Karpas-422 (cell line): ENCODE data around the gene OVCH1. TPM values are rescaled to one million over a fixed set of nuclear protein-coding genes. Genes with fewer than 3 reads are reported as not detected.
"Not testable (repeated sequence)": the region's sequence is repeated elsewhere in the genome, so short reads cannot be mapped to it uniquely, and the experiment has no call there.

Experiments
- DNase-seq: peaks from one replicate; pipeline ENCODE4 v3.0.0-alpha.2; 2015
- H2AFZ ChIP-seq: fragments of 200-600 bp; sonication (generic); 2 replicates; pipeline ENCODE4 v1.6.1; 2014; ENCODE audit warnings: antibody characterized with exemption, low read length, mixed read lengths
- H3K27ac ChIP-seq: fragments of 200-600 bp; sonication (generic); 2 replicates; pipeline ENCODE4 v1.5.1; 2014; ENCODE audit warnings: mild to moderate bottlenecking, low read length, moderate library complexity
- H3K27me3 ChIP-seq: fragments of 200-600 bp; sonication (generic); 2 replicates; pipeline ENCODE4 v1.6.1; 2014; ENCODE audit warnings: low read length, mixed read lengths
- H3K36me3 ChIP-seq: fragments of 200-600 bp; sonication (generic); 2 replicates; pipeline ENCODE4 v1.6.1; 2014; ENCODE audit warnings: low read length, mixed read lengths; ENCODE audit not compliant: insufficient read depth
- H3K4me1 ChIP-seq: fragments of 200-600 bp; sonication (generic); 2 replicates; pipeline ENCODE4 v1.6.1; 2014; ENCODE audit warnings: mild to moderate bottlenecking, low read length, mixed read lengths
- H3K4me2 ChIP-seq: fragments of 200-600 bp; sonication (generic); 2 replicates; pipeline ENCODE4 v1.6.1; 2014; ENCODE audit warnings: low read length, low read depth, mild to moderate bottlenecking; ENCODE audit not compliant: poor library complexity, severe bottlenecking
- H3K4me3 ChIP-seq: fragments of 200-600 bp; sonication (generic); 2 replicates; pipeline ENCODE4 v1.5.1; 2014; ENCODE audit warnings: mild to moderate bottlenecking, antibody characterized with exemption, low read length, mixed read lengths
- H3K79me2 ChIP-seq: fragments of 200-600 bp; sonication (generic); 2 replicates; pipeline ENCODE4 v1.6.1; 2014; ENCODE audit warnings: mild to moderate bottlenecking, low read length, mixed read lengths
- H3K9ac ChIP-seq: fragments of 200-600 bp; sonication (generic); 2 replicates; pipeline ENCODE4 v1.6.0; 2014; ENCODE audit warnings: low read length
- H3K9me2 ChIP-seq: fragments of 200-600 bp; sonication (generic), shearing (Covaris generic); replicated peaks from 2 replicates; pipeline ENCODE4 v1.6.0; 2014; ENCODE audit warnings: mild to moderate bottlenecking, low read length, moderate library complexity; ENCODE audit not compliant: insufficient read depth
- H3K9me3 ChIP-seq: fragments of 300-700, 200-600 bp; sonication (generic); 2 replicates; pipeline ENCODE4 v1.6.1; 2014; ENCODE audit warnings: low read length, mixed read lengths
- H4K20me1 ChIP-seq: fragments of 200-600 bp; sonication (generic); 2 replicates; pipeline ENCODE4 v1.6.1; 2014; ENCODE audit warnings: mild to moderate bottlenecking, antibody characterized with exemption, low read length, low read depth; ENCODE audit not compliant: insufficient read depth
- total RNA-seq: library from RNA; depleted of rRNA; stranded (reverse); fragments of >200 nt; shearing (Covaris generic); gene quantifications from 2 replicates; pipeline ENCODE4 v1.2.3, GENCODE V29; 2014; ENCODE audit warnings: low replicate concordance

Gene OVCH1
- total RNA-seq, 1 experiment from 2014 or later: not detected

DNA sequence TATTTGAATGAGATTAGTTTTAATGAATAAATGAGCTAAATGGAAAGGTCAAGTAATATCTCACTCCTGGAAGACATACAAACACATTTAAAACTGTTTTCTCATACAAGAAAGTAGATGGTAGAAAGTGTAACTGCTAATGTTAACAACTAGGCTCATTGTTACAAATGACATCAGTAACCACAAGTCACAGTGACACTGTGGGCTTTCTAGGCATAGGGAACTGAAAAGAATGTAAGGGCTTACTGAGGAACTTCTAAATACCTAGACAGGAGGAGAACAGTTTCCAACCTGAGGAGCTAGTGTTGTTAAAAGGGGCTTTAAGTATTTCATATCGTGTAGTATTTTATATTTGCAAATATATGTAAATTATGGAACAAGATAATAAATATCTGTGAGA, 99.0 kb downstream of the OVCH1 start:
- H3K27ac ChIP-seq: no peak overlapping the region
- no peak overlapping the region for H3K4me2 ChIP-seq
- no peak overlapping the region for H2AFZ ChIP-seq
- H3K27me3 ChIP-seq: no peaks in the 10 kb centered on the region; the same call in 1 of the 2 replicates
- H3K9me3 ChIP-seq: no peaks in the 10 kb centered on the region
- no peaks in the 10 kb centered on the region for H3K4me1 ChIP-seq
- DNase-seq: no peak
- H4K20me1 ChIP-seq: no peaks in the 10 kb centered on the region
- no peaks in the 10 kb centered on the region for H3K36me3 ChIP-seq
- H3K9me2 ChIP-seq: no peaks in the 10 kb centered on the region
- no peak overlapping the region for H3K4me3 ChIP-seq
- no peaks in the 10 kb centered on the region for H3K79me2 ChIP-seq
- no peak overlapping the region for H3K9ac ChIP-seq

DNA sequence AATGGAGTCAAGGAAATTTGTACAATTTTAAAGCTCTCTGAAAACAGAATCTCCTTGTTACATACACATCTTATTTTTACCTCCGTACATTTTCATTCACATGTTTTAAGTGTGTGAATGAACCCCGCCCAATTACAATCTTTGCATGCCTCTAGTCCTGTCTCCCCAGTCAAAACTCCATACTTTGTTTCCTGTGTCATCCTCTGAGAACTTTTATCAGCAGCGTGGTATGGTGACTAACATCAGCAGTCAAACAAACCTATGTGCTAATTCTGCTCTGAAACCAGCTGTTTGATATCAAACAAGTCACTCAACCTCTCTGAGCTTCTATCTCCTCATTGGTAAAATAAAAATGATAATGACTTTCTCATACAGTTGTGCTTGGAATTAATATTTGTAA, 100.7 kb downstream of the OVCH1 start:
- H3K79me2 ChIP-seq: no peaks in the 10 kb centered on the region
- no peak overlapping the region for H2AFZ ChIP-seq
- no peaks in the 10 kb centered on the region for H3K27me3 ChIP-seq
- no peaks in the 10 kb centered on the region for H3K9me3 ChIP-seq
- no peak overlapping the region for H3K4me2 ChIP-seq
- H3K27ac ChIP-seq: no peak overlapping the region
- no peak overlapping the region for H3K4me3 ChIP-seq
- no peak for DNase-seq
- H3K36me3 ChIP-seq: no peaks in the 10 kb centered on the region
- no peaks in the 10 kb centered on the region for H3K9me2 ChIP-seq
- no peaks in the 10 kb centered on the region for H3K4me1 ChIP-seq
- H4K20me1 ChIP-seq: no peaks in the 10 kb centered on the region
- H3K9ac ChIP-seq: no peak overlapping the region

DNA sequence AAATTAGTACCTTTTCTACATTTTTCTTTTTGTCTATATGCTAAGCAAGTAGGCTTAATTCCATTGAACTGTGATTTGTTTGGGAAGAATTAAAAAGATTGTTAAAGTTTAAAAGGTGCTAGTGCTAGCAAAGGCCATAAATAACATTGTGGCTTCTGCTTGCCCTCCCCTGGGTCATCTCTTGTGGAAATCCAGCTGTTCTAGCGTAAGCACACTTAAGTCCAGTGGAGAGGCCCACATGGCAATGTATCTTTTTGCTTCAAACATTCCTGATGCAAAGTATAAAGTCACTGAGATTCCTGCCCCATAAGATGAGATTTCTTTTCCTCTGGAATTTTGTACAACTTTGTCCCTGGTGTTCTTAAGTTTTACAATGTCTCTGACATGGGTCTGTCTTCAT, 102.1 kb downstream of the OVCH1 start:
- Histone ChIP-seq H3K4me1 (no peaks in the 10 kb centered on the region), H4K20me1 (no peaks in the 10 kb centered on the region), H3K4me3 (no peak overlapping the region), H3K9ac (no peak overlapping the region), H3K27ac (no peak overlapping the region), H3K36me3 (no peaks in the 10 kb centered on the region), H3K9me3 (no peaks in the 10 kb centered on the region), H3K79me2 (no peaks in the 10 kb centered on the region), H3K4me2 (no peak overlapping the region), H3K27me3 (no peaks in the 10 kb centered on the region), H3K9me2 (no peaks in the 10 kb centered on the region), H2AFZ (no peak overlapping the region)
- DNase-seq: no peak

DNA sequence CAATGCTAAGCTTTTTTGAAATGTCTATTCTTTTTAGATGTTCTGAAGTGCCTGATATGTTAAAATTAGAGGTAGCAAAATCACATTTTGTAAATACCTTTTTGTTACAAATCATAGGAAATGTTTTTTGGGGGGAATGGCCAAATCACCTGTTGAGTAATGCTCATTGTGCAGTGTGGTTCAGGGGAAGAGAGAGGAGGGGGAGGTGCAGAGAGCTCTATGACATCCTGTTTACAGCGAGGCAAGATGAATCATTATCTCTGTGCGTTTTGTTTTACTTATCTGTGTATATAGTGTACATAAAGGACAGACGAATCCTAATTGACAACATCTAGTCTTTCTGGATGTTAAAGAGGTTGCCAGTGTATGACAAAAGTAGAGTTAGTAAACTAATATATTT, 107.1 kb downstream of the OVCH1 start:
- H3K9me3 ChIP-seq, H3K27ac ChIP-seq, H3K4me3 ChIP-seq, H3K9me2 ChIP-seq, H3K36me3 ChIP-seq, H2AFZ ChIP-seq, H3K4me2 ChIP-seq, H3K4me1 ChIP-seq, H3K9ac ChIP-seq, H3K79me2 ChIP-seq, DNase-seq, H3K27me3 ChIP-seq, H4K20me1 ChIP-seq: not testable (repeated sequence)

DNA sequence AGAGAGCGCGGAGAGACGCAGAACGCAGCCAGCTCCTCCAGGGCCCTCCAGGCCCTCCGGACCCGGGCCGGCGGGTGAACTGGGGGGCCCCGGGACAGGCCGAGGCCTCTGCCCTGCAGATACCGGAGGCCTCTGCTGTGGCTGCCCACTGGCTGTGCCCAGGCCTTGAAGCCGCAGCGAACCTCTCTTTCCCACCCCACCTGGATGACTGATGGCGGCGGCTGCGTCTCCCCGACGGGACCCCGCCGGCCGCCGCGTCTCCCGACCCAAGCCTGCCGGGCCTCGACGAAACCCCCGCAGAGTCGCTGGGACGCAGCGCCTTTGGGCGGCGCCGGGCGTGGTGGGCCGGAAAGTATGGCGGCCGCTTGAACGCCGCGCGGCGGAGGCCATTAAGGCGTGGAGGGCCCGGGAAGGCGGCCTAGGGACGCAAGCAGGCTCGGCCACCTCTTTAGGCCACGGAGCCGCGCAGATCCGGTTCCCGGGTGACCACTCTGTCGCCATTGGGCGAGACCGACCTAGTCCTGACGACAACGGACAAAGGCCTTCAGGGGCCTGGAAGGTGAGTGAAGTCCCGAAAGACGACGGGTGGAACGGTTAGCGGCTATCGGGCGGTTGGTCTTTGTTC, 108.1 kb downstream of the OVCH1 start:
- Histone ChIP-seq H3K9ac (no peak overlapping the region), H2AFZ (no peak overlapping the region), H3K4me2 (no peak overlapping the region), H3K9me2 (no peaks in the 10 kb centered on the region), H3K4me3 (no peak overlapping the region), H3K79me2 (no peaks in the 10 kb centered on the region), H3K27ac (no peak overlapping the region), H3K27me3 (no peaks in the 10 kb centered on the region), H4K20me1 (no peaks in the 10 kb centered on the region), H3K36me3 (no peaks in the 10 kb centered on the region), H3K9me3 (no peaks in the 10 kb centered on the region), H3K4me1 (no peaks in the 10 kb centered on the region)
- DNase-seq: no peak

DNA sequence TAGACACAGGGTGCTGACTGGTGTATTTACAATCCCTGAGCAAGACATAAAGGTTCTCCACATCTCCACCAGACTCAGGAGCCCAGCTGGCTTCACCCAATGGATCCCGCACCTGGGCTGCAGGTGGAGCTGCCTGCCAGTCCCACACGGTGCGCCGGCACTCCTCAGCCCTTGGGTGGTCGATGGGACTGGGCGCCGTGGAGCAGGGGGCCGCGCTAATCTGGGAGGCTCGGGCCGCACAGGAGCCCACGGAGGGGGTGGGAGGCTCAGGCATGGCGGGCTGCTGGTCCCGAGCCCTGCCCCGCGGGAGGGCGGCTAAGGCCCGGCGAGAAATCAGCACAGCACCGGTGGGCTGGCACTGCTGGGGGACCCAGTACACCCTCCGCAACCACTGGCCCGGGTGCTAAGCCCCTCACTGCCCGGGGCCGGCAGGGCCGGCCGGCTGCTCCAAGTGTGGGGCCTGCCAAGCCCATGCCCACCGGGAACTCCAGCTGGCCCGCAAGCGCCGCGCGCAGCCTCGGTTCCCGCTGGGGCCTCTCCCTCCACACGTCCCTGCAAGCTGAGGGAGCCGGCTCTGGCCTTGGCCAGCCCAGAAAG, 111.3 kb downstream of the OVCH1 start:
- not testable (repeated sequence) for DNase-seq, H3K27ac ChIP-seq, H3K4me1 ChIP-seq, H3K27me3 ChIP-seq, H3K9me3 ChIP-seq, H3K9ac ChIP-seq, H2AFZ ChIP-seq, H4K20me1 ChIP-seq, H3K79me2 ChIP-seq, H3K4me2 ChIP-seq, H3K4me3 ChIP-seq, H3K36me3 ChIP-seq, H3K9me2 ChIP-seq

DNA sequence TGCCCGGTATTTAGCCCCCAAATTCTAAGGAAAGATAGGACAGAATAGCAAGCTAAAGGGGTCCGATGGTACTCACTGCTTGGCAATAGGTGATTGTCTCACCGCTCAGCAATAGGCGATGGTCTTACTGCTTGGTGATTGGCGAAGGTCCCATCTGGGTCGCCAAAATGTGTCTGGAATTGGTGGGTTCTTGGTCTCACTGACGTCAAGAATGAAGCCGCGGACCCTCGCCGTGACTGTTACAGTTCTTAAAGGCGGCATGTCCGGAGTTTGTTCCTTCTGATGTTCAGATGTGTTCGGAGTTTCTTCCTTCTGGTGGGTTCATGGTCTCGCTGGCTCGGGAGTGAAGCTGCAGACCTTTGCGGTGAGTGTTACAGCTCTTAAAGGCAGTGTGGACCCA, 112.3 kb downstream of the OVCH1 start:
- not testable (repeated sequence) for H3K27me3 ChIP-seq, H3K9me3 ChIP-seq, H3K4me1 ChIP-seq, H3K4me2 ChIP-seq, H3K79me2 ChIP-seq, H3K27ac ChIP-seq, H3K9me2 ChIP-seq, DNase-seq, H3K36me3 ChIP-seq, H3K9ac ChIP-seq, H2AFZ ChIP-seq, H4K20me1 ChIP-seq, H3K4me3 ChIP-seq

DNA sequence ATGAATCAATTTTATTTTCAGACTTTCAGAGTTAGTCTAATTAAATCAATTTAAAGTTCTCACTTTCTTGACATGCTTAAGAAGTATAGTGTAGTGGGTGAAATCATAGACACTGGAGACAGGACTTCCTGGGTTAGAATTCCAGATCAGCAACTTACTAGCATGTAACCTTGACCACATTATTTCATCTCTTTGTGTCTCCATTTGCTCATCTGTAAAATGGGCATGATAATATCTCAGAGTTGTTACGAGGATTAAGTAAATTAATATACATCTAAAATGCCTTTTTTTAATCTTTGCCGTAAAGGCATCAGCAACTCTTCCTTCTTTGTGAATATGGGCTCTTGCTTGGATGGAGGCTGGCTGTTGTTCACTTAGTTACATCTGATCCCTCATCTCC, 115.2 kb downstream of the OVCH1 start:
- Histone ChIP-seq H3K9me2 (no peaks in the 10 kb centered on the region), H3K36me3 (peaks cover 16% of the 10 kb centered on the region), H4K20me1 (peaks cover 6% of the 10 kb centered on the region), H2AFZ (peak overlapping the region; percentile 97; the same call in 1 of the 2 replicates), H3K4me2 (peak overlapping the region; percentile 98), H3K9ac (no peak overlapping the region), H3K9me3 (no peaks in the 10 kb centered on the region), H3K27me3 (no peaks in the 10 kb centered on the region), H3K4me3 (no peak overlapping the region), H3K27ac (no peak overlapping the region), H3K79me2 (peaks cover 37% of the 10 kb centered on the region), H3K4me1 (peaks cover 27% of the 10 kb centered on the region)
- no peak for DNase-seq
